Measurements from ENCODE around the gene APP.

GRCh38 chr21:25980710-25981109, 189.9 kb downstream of the APP start:
- no peak for TF ChIP-seq CTCF (IDR thresholded peaks at IDR 0.05; ENCODE audit: insufficient read depth, low read length, poor library complexity, severe bottlenecking)
- TF ChIP-seq EZH2phosphoT487 (conservative IDR thresholded peaks at IDR 0.05; ENCODE audit: low read length), result no peak
